ENCODE data around the gene IL5.

The IL5 gene

DNA sequence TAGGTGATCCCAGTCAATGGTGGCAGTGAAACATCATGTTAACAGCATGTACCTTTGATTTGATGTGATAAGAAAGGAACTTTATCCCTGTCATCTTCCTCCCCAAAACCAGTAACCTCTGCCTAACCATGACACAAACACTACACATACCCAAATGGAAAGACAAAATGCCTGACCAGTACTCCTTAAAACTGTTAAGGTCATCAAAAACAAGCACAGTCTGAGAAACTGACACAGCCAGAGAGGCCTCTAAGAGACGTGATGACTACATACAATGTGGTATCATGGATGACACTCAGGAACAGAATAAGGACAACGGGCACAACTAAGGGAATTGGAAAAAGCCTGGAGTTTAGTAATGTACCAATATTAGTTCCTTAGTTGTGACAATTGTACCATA lies 3.9 kb upstream of the IL5 start:
- DNase-seq (ENCODE audit: low spot score), result no peak
- TF ChIP-seq, protein P1, sequence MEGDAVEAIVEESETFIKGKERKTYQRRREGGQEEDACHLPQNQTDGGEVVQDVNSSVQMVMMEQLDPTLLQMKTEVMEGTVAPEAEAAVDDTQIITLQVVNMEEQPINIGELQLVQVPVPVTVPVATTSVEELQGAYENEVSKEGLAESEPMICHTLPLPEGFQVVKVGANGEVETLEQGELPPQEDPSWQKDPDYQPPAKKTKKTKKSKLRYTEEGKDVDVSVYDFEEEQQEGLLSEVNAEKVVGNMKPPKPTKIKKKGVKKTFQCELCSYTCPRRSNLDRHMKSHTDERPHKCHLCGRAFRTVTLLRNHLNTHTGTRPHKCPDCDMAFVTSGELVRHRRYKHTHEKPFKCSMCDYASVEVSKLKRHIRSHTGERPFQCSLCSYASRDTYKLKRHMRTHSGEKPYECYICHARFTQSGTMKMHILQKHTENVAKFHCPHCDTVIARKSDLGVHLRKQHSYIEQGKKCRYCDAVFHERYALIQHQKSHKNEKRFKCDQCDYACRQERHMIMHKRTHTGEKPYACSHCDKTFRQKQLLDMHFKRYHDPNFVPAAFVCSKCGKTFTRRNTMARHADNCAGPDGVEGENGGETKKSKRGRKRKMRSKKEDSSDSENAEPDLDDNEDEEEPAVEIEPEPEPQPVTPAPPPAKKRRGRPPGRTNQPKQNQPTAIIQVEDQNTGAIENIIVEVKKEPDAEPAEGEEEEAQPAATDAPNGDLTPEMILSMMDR (IDR thresholded peaks at IDR 0.05; ENCODE audit: extremely low read depth, missing control alignments), result no peak

DNA sequence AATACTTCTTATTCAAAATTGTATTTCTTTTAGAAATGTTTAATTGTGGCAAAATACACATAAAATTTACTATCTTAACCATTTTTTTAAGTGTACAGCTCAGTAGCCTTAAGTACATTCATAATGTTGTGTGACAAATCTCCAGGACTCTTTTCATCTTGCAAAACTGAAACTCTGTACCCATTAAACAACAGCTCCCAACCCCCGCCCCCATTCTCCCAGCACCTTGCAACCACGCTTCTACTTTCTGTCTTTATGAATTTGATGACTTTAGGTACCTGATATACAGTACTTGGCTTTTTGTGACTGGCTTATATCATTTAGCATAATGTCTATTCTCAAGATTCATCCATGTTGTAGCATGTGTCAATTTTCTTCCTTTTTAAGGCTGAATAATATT lies 2.8 kb upstream of the IL5 start:
- no peak for DNase-seq (ENCODE audit: low spot score)
- TF ChIP-seq, protein P1 (IDR thresholded peaks at IDR 0.05; ENCODE audit: extremely low read depth, missing control alignments), result no peak

DNA sequence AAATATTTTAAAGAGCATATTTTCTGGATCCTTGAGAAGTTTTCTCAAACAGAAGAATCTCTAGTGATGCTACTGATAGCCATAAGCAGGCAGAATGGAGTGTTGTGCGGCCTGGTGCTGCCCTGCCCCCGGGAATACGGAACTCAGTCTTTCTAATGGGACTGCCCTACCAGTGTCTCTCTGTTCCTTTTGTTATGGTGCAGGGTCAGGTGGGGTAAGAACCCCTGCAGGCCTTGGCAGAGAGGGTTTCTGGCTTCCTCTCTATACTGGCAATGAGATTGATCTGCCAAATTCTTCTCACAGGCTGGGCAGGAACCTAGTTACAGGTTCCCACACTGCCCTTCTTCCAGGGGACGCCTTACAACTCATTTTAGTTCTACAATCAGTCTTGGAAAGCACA lies 2.6 kb downstream of the IL5 start:
- DNase-seq (ENCODE audit: low spot score), result no peak
- TF ChIP-seq, protein P1 (IDR thresholded peaks at IDR 0.05; ENCODE audit: extremely low read depth, missing control alignments), result no peak

DNA sequence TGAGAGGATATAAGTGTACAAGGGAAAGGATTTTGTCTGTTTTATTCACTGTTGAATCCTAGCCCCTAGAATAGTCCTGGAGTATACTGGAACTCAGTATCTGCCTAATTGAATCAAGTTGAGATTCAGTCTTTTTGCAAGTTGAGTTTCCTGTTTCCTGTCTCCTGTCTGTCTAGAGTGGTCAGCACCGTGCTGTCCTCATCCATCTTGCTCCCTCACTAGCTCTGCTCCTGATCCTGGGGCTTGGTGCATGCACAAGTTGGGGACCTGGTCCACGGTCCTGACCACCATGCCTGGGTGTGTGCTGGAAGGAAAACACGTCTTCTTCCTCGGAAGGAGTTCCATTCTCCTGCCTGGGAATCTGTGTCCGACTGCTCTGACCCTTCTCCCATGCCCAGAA lies 3.2 kb downstream of the IL5 start:
- TF ChIP-seq, protein P1 (IDR thresholded peaks at IDR 0.05; ENCODE audit: extremely low read depth, missing control alignments), result no peak

DNA sequence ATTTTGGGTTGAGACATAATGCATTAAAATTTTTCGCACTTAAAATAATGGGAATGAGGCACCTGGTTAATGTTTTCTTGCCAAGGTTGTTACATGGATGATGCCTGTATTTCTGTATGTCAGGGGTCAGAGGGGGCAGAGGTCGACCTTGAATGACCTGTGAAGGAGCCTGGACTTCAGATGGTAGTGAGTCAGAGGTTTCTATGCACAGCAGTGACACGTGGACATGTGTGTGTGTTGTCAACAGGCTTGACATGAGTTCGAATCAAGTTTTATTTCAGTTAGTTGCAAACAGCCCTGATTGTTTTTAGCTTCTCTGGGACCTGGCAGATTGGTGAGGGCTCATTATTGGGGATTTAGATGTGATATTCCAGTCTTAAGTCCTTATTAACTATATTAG lies 3.6 kb downstream of the IL5 start:
- DNase-seq (ENCODE audit: low spot score), result no peak

More for the DNA sequence above, 3.2 kb downstream of the IL5 start:
- DNase-seq (ENCODE audit: low spot score), result no peak

DNA sequence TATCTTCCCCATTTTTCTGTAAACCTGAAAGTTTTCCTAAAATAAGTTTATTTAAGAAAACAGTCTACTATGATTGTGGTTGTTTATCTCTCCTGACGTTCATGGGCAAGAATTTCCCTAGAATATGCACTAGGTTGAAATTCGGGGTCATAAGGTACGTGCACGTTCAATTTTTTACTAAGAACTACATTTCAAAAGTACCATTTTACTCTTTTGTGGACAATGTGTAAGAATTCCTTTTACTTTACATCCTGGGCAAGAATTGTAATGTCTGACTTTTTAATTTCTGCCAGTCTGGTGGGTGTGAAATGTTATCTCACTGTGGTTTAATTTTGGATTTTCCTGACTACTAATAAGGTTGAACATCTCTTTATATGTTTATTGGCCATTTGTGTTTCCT lies 12.4 kb downstream of the IL5 start:
- TF ChIP-seq, protein P1 (IDR thresholded peaks at IDR 0.05; ENCODE audit: extremely low read depth, missing control alignments), result no peak
- DNase-seq (ENCODE audit: low spot score), result no peak

More for the DNA sequence above, 3.6 kb downstream of the IL5 start:
- TF ChIP-seq, protein P1 (IDR thresholded peaks at IDR 0.05; ENCODE audit: extremely low read depth, missing control alignments), result no peak

DNA sequence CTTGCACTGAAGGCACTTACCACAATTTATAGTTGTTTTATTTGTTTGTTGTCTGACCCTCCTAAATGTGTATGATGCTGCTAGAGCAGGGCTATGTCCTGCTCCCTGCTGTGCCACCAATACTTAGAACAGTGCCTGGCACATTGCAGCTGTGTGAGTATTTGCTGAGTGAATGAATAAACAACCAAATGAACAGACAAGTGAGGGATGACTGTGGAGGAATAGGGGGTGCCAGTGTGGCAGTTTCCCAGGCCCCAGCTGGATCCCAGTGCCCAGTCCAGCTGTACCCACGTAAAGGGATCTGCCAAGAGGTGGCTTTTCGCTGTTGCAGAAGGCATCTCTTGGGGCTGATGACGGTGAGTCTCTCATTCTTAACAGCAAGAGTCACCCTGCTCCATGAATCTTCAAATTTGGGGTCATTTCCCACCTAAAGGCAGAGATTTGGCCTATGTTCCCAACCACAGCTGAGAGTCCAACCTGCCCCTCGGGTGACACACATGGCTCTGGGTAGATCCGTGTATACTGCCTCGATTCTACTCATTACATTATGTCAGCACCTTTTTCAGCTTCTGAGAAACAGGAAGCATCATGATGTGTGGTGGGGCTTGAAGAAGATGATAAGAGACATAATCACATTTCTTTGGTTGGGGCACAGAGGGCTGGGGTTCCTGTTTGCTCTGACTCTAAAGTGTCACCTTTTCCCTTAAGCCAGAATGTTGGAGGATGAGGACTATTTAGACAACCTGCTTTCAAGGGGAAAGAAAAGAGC lies 14.3 kb downstream of the IL5 start:
- TF ChIP-seq, protein P1 (IDR thresholded peaks at IDR 0.05; ENCODE audit: extremely low read depth, missing control alignments), result no peak

More for the DNA sequence above, 14.3 kb downstream of the IL5 start:
- DNase-seq (ENCODE audit: low spot score), result no peak
